BJ (cell line): Measurements from ENCODE around the gene SPEM1. TPM values are rescaled to one million over a fixed set of nuclear protein-coding genes. Genes with fewer than 3 reads are reported as not detected.

Source experiments
- CTCF ChIA-PET: fragments of 350-600 bp; formaldehyde crosslinking; extraction: SDS; loops from one replicate; lab custom pipeline; 2021; ENCODE audit warnings: antibody characterized with exemption, inconsistent platforms; lab: Yijun Ruan, JAX
- POLR2A ChIA-PET: fragments of 300-600 bp; sonication (Branson Sonifier 250); formaldehyde crosslinking; extraction: SDS; loops from one replicate; lab custom pipeline; 2021; ENCODE audit warnings: antibody characterized with exemption; lab: Charles Lee
- DNase-seq: peaks from one replicate; pipeline ENCODE4 v3.0.0-alpha.2; 2011; ENCODE audit warnings: low read depth
- H3K27me3 ChIP-seq: 2 replicates; pipeline ENCODE4 v1.6.0; 2011; ENCODE audit warnings: low read length; ENCODE audit not compliant: control insufficient read depth, insufficient read depth
- H3K36me3 ChIP-seq: 2 replicates; pipeline ENCODE4 v1.5.1; 2011; ENCODE audit warnings: low read length; ENCODE audit not compliant: control insufficient read depth, insufficient read depth
- H3K4me3 ChIP-seq: 2 replicates; pipeline ENCODE4 v1.5.1; 2011; ENCODE audit warnings: low read depth, mild to moderate bottlenecking, control low read depth, low read length
- CTCF ChIP-seq: IDR thresholded peaks from 2 replicates; pipeline ENCODE4 v1.5.1; 2011; ENCODE audit warnings: low read depth, mild to moderate bottlenecking, control low read depth, inconsistent platforms, low read length, moderate library complexity; ENCODE audit not compliant: insufficient read depth
- polyA plus RNA-seq: library from polyadenylated mRNA; depleted of rRNA; stranded (reverse); fragments of >200 nt; gene quantifications from 2 replicates; pipeline ENCODE4 v1.2.3, GENCODE V29; 2011

SPEM1 gene
- polyA plus RNA-seq, 1 experiment: not detected

DNA sequence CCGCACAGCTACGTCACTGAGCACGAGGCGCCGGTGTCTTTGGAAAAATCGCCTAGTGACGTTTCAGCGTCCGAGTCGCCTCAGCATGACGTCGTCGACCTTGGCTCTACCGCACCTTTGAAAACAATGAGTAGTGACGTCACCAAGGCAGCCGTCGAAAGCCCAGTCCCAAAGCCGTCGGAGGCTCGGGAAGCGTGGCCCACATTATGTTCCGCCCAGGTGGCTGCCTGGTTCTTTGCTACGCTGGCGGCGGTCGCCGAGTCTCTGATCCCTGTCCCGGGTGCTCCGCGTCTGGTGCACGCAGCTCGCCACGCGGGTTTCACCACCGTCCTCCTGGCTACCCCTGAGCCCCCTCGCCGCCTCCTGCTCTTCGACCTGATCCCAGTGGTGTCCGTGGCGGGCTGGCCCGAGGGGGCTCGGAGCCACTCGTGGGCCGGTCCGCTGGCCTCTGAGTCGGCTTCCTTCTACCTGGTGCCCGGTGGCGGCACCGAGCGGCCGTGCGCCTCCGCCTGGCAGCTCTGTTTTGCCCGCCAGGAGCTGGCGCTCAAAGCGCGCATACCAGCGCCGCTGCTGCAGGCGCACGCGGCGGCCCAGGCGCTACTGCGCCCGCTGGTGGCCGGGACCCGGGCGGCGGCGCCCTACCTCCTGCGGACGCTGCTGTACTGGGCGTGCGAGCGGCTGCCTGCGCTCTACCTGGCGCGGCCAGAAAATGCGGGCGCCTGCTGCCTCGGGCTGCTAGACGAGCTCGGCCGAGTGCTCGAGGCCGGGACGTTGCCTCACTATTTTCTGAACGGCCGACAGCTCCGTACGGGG lies 16.6 kb downstream of the SPEM1 start:
- no peak for DNase-seq
- H3K4me3 ChIP-seq: peak overlapping the region; percentile 23
- peaks cover 23% of the 10 kb centered on the region for H3K27me3 ChIP-seq
- POLR2A ChIA-PET: interaction anchor here (0.6 kb wide), 1 partner anchor 16 kb away, joined by 3 read pairs; no protein-coding TSS in a partner anchor
- no peaks in the 10 kb centered on the region for H3K36me3 ChIP-seq
- CTCF ChIA-PET: interaction anchor here (0.6 to 5.4 kb wide), 31 partner anchors 9 to 190 kb away, joined by 3 to 45 read pairs (median 6); partner anchors contain the start of genes CTDNEP1, NLGN2, POLR2A and SAT2
- TF ChIP-seq CTCF: peak; percentile 48

GRCh38 chr17:7437369-7437863 lies 17.3 kb downstream of the SPEM1 start:
- POLR2A ChIA-PET: interaction anchor here (0.6 kb wide), 1 partner anchor 16 kb away, joined by 3 read pairs; no protein-coding TSS in a partner anchor
- H3K4me3 ChIP-seq: 0 out of 2 replicates have a peak overlapping the region, but pooled peaks have one; percentile 1
- no peak for TF ChIP-seq CTCF
- H3K27me3 ChIP-seq: peaks cover 23% of the 10 kb centered on the region
- CTCF ChIA-PET: interaction anchor here (0.6 to 5.4 kb wide), 21 partner anchors 10 to 190 kb away, joined by 3 to 45 read pairs (median 7); partner anchors contain the start of genes NLGN2, POLR2A, SAT2 and SENP3
- DNase-seq: no peak
- H3K36me3 ChIP-seq: no peaks in the 10 kb centered on the region

- H3K27me3 ChIP-seq: peaks cover 23% of the 10 kb centered on the region
- no peaks in the 10 kb centered on the region for H3K36me3 ChIP-seq
- ChIA-PET CTCF (interaction anchor here (0.6 to 5.4 kb wide), 9 partner anchors 9 to 151 kb away, joined by 3 to 45 read pairs (median 7); partner anchors contain the start of genes POLR2A, SENP3, SOX15 and TMEM95), POLR2A (interaction anchor here (0.5 kb wide), 1 partner anchor 118 kb away, joined by 3 read pairs; no protein-coding TSS in a partner anchor)
- no peak for TF ChIP-seq CTCF
- no peak for DNase-seq
- peak overlapping the region; percentile 9; the same call in 1 of the 2 replicates for H3K4me3 ChIP-seq
These were observed 18.0 kb downstream of the SPEM1 start for GRCh38 chr17:7437950-7438614.

- H3K27me3 ChIP-seq: peaks cover 23% of the 10 kb centered on the region
- no peak for TF ChIP-seq CTCF
- peak overlapping the region; percentile 38; the same call in 1 of the 2 replicates for H3K4me3 ChIP-seq
- ChIA-PET CTCF (interaction anchor here (0.6 to 5.4 kb wide), 6 partner anchors 8 to 150 kb away, joined by 3 to 45 read pairs (median 7); partner anchors contain the start of genes SOX15 and TMEM95), POLR2A (no interaction called here)
- DNase-seq: no peak
- H3K36me3 ChIP-seq: no peaks in the 10 kb centered on the region
These were observed 18.7 kb downstream of the SPEM1 start for GRCh38 chr17:7438656-7439460.
